Measurements from ENCODE around the gene MAP3K19.
"Not testable (repeated sequence)": the region's sequence is repeated elsewhere in the genome, so short reads cannot be mapped to it uniquely, and the experiment has no call there.

GRCh38 chr2:134977104-134977503 lies 70.1 kb downstream of the MAP3K19 start:
- not testable (repeated sequence) for TF ChIP-seq CTCF (IDR thresholded peaks at IDR 0.05); POLR2AphosphoS5 (IDR thresholded peaks at IDR 0.05; ENCODE audit: low read depth, low read length); SIN3A (IDR thresholded peaks at IDR 0.05; ENCODE audit: borderline replicate concordance, insufficient read depth, low read depth, low read length); REST (IDR thresholded peaks at IDR 0.05; ENCODE audit: insufficient read depth in 1 of 2, low read depth in 2 of 2, low read length in 1 of 2); TCF7L2 (IDR thresholded peaks at IDR 0.05; ENCODE audit: low read depth, low read length)

All from Panc1 (cell line).